Measurements from ENCODE around the gene NARF.

- no peak for TF ChIP-seq CTCF (IDR thresholded peaks at IDR 0.05)
- TF ChIP-seq POLR2A (IDR thresholded peaks at IDR 0.05) = no peak
Measured at GRCh38 chr17:82457929-82458178, 687 bp upstream of the NARF start.
